HepG2 (cell line): ENCODE data around the gene RAB8A. TPM values are rescaled to one million over a fixed set of nuclear protein-coding genes. Genes with fewer than 3 reads are reported as not detected.

ENCODE experiments used
- ATAC-seq: fragments of 200-7000 bp; cut with Tn5 transposase; 3 replicates; pipeline ENCODE4 v1.9.1; 2020; ENCODE audit warnings: mild to moderate bottlenecking, moderate library complexity
- BruUV-seq: library from RNA; stranded (reverse); fragments of 400-500 nt; replicated peaks from 2 replicates; lab custom pipeline; 2021; lab: Mats Ljungman, UMichigan
- CTCF ChIA-PET: fragments of 300-600 bp; formaldehyde crosslinking; extraction: SDS; loops from one replicate; lab custom pipeline; 2021; ENCODE audit warnings: low total read pairs, inconsistent platforms, low intra/inter-chr PET ratio; lab: Yijun Ruan, JAX
- POLR2A ChIA-PET: fragments of 350-600 bp; sonication (Branson Sonifier 250); formaldehyde crosslinking; loops from one replicate; lab custom pipeline; 2020; ENCODE audit warnings: antibody characterized with exemption, inconsistent platforms; lab: Yijun Ruan, JAX
- DNase-seq: peaks from one replicate; pipeline ENCODE4 v3.0.0-alpha.2; 2015; ENCODE audit warnings: low spot score
- FAIRE-seq: peaks from 3 replicates; lab custom pipeline; 2011; peaks lifted over from hg19 to GRCh38; lab: Jason Lieb, UNC
- H2AFZ ChIP-seq: one replicate; pipeline ENCODE4 v1.6.1; 2011; ENCODE audit warnings: low read length, inconsistent platforms
- H3K27ac ChIP-seq: fragments of 300-600 bp; 3 replicates; pipeline ENCODE4 v1.8.0; 2011; ENCODE audit warnings: mixed run types, mild to moderate bottlenecking, mixed read lengths, low read length, inconsistent platforms; ENCODE audit not compliant: insufficient read depth; ENCODE audit errors: extremely low read length
- H3K27me3 ChIP-seq, 2 experiments: fragments of 200-600 bp in 1 of 2; 2 replicates in 1 of 2; 3 replicates in 1 of 2; pipeline versions ENCODE4 v1.6.0 to v1.8.0; 2011; ENCODE audit warnings: low read length in 2 of 2, mild to moderate bottlenecking in 2 of 2, moderate library complexity in 2 of 2, inconsistent platforms in 1 of 2; ENCODE audit not compliant: insufficient read depth in 2 of 2, control insufficient read depth in 1 of 2
- H3K36me3 ChIP-seq, 2 experiments: fragments of 200-600 bp in 1 of 2; replicated peaks in 1 of 2; 2 replicates in 1 of 2; 3 replicates in 1 of 2; pipeline versions ENCODE4 v1.5.1 to v1.8.0; 2011; ENCODE audit warnings: low read length in 2 of 2, inconsistent platforms in 1 of 2; ENCODE audit not compliant: insufficient read depth in 2 of 2, control insufficient read depth in 1 of 2
- H3K4me1 ChIP-seq: 2 replicates; pipeline ENCODE4 v1.5.1; 2012; ENCODE audit warnings: low read length, inconsistent platforms; ENCODE audit not compliant: insufficient read depth
- H3K4me2 ChIP-seq: 2 replicates; pipeline ENCODE4 v1.6.0; 2011; ENCODE audit warnings: low read depth, low read length, inconsistent platforms
- H3K4me3 ChIP-seq, 3 experiments: fragments of 200-600 bp in 1 of 3; sonication (generic), shearing (Covaris generic) in 1 of 3; replicated peaks in 1 of 3; 2 replicates each; pipeline ENCODE4 v1.5.1; 2011 to 2016; ENCODE audit warnings: low read length in 3 of 3, inconsistent platforms in 2 of 3, low read depth in 2 of 3, mild to moderate bottlenecking in 2 of 3, control low read depth in 1 of 3, mixed read lengths in 1 of 3; ENCODE audit not compliant: insufficient read depth in 1 of 3
- H3K79me2 ChIP-seq: one replicate; pipeline ENCODE4 v1.6.1; 2011; ENCODE audit warnings: low read length, inconsistent platforms; ENCODE audit not compliant: insufficient read depth
- H3K9ac ChIP-seq: 2 replicates; pipeline ENCODE4 v1.6.0; 2011; ENCODE audit warnings: mild to moderate bottlenecking, low read depth, low read length, inconsistent platforms; ENCODE audit not compliant: insufficient read depth
- H3K9me3 ChIP-seq: 2 replicates; pipeline ENCODE4 v1.5.1; 2012; ENCODE audit warnings: mild to moderate bottlenecking, low read length
- H4K20me1 ChIP-seq: 2 replicates; pipeline ENCODE4 v1.6.0; 2011; ENCODE audit warnings: inconsistent platforms, mild to moderate bottlenecking, low read length, moderate library complexity; ENCODE audit not compliant: insufficient read depth
- DNMT3B ChIP-seq: conservative IDR thresholded peaks from 2 replicates; pipeline ENCODE4 v1.6.1; 2016; ENCODE audit warnings: missing biosample characterization, control low read depth
- GPN1 ChIP-seq: sonication (generic); formaldehyde crosslinking; IDR thresholded peaks from 2 replicates; pipeline ENCODE4 v1.5.1; 2020; ENCODE audit warnings: missing genetic modification reagents, borderline replicate concordance
- HDAC1 ChIP-seq: sonication (generic); formaldehyde crosslinking; IDR thresholded peaks from 2 replicates; pipeline ENCODE4 v1.5.1; 2020; ENCODE audit warnings: mild to moderate bottlenecking, missing genetic modification reagents
- HMGXB4 ChIP-seq, 2 experiments: sonication (generic) in 1 of 2; formaldehyde crosslinking in 1 of 2; IDR thresholded peaks; 2 replicates each; pipeline versions ENCODE4 v1.4.0 to v1.6.1; 2018 to 2020; ENCODE audit warnings: missing genetic modification reagents in 2 of 2, borderline replicate concordance in 1 of 2, low read depth in 1 of 2, mild to moderate bottlenecking in 1 of 2, missing biosample characterization in 1 of 2
- SMC3 ChIP-seq: IDR thresholded peaks from 2 replicates; pipeline ENCODE4 v1.6.1; 2011; ENCODE audit warnings: low read length, improper control_type of control experiment
- SOX13 ChIP-seq, 3 experiments: fragments of 450-650 bp in 1 of 3; sonication (generic) in 1 of 3; formaldehyde crosslinking in 1 of 3; IDR thresholded peaks in 2 of 3; conservative IDR thresholded peaks in 1 of 3; 2 replicates each; pipeline versions ENCODE4 v1.5.0 to v1.6.1; 2016 to 2020; ENCODE audit warnings: antibody characterized with exemption in 1 of 3, mild to moderate bottlenecking in 1 of 3, missing compliant biosample characterization in 1 of 3, missing genetic modification reagents in 1 of 3, moderate library complexity in 1 of 3
- ZBTB1 ChIP-seq: sonication (generic); formaldehyde crosslinking; IDR thresholded peaks from 2 replicates; pipeline ENCODE4 v1.4.0; 2020; ENCODE audit warnings: missing genetic modification reagents, borderline replicate concordance
- ZNF451 ChIP-seq: sonication (generic); formaldehyde crosslinking; IDR thresholded peaks from 2 replicates; pipeline ENCODE4 v1.5.0; 2020; ENCODE audit warnings: mild to moderate bottlenecking, missing genetic modification reagents
- ZNF883 ChIP-seq: sonication (generic); formaldehyde crosslinking; IDR thresholded peaks from 2 replicates; pipeline ENCODE4 v1.5.1; 2020; ENCODE audit warnings: mild to moderate bottlenecking, missing genetic modification reagents; ENCODE audit errors: not compliant biosample characterization
- WGBS: methylation state at CpG from one replicate; pipeline ENCODE4 v1.1.6; 2017; ENCODE audit warnings: low lambda C conversion rate; 5-methylcytosine and 5-hydroxymethylcytosine counted together
- in situ Hi-C: cut with HindIII; loops from 2 replicates; pipeline ENCODE4 v1.10.0; 2017; ENCODE audit warnings: low pct_unique_long_range_greater_than_20kb; ENCODE audit not compliant: extremely low pct_ligation_motif_present
- intact Hi-C: fragments of 100-400 bp; cut with micrococcal nuclease; formaldehyde crosslinking; loops from one replicate; pipeline ENCODE4 v1.10.0; 2022; ENCODE audit not compliant: unreplicated experiment
- polyA plus RNA-seq, 8 experiments: library from polyadenylated mRNA; depleted of rRNA in 3 of 8; stranded (reverse) in 7 of 8; unstranded in 1 of 8; fragments of >200 nt; fragmentation: Illumina TruSeq in 4 of 8; extraction: Trizol in 4 of 8; gene quantifications; 2 replicates each; pipeline versions ENCODE4 v1.2.1 to v1.2.3, GENCODE V29; 2011 to 2016; ENCODE audit warnings: low read depth in 4 of 8, missing spikeins in 1 of 8, mixed read lengths in 1 of 8; ENCODE audit not compliant: insufficient read depth in 1 of 8
- total RNA-seq, 5 experiments: library from RNA; depleted of rRNA; stranded (reverse); fragments of >200 nt; fragmentation: Illumina TruSeq; extraction: Trizol; gene quantifications; 2 replicates each; pipeline ENCODE4 v1.2.3, GENCODE V29; 2016; ENCODE audit warnings: low read depth in 1 of 5
- TF ChIP-seq, protein P1 (sequence below): sonication (generic); formaldehyde crosslinking; IDR thresholded peaks from 2 replicates; pipeline ENCODE4 v1.4.0; 2020; ENCODE audit warnings: mild to moderate bottlenecking, missing genetic modification reagents
- TF ChIP-seq, protein P2 (sequence below): sonication (generic); formaldehyde crosslinking; IDR thresholded peaks from 2 replicates; pipeline ENCODE4 v1.5.0; 2020; ENCODE audit warnings: mild to moderate bottlenecking, missing genetic modification reagents

The RAB8A gene
- total and polyA plus RNA-seq, 2 of the 13 experiments (the other 11 are each of a cell fraction or from before 2014, with no cell fraction given): 36.7 to 45.0 TPM

DNA sequence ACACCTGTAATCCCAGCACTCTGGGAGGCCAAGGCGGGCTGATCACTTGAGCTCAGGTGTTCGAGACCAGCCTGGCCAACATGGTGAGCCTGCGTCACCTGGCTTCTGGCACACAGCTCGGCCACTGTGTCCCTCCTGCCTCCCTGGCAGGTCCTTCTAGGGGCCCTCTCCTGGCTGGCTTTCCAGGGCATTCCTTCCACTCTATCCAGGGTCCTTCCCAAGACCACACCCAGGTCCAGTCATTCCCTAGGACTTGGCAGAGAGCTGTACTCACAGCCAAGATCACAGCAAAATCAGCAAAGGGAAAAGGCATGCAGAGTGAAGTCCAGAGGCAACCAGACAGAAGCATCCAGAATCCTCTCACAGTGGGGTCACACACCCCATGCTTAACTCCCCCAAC is 22.1 kb downstream of the RAB8A start:
- Histone ChIP-seq H2AFZ (no peak overlapping the region), H3K4me1 (no peaks in the 10 kb centered on the region), H3K36me3 (peaks cover 23 to 44% of the 10 kb centered on the region in 2 experiments; a peak in 4 of 5 replicates), H3K9ac (no peak overlapping the region), H3K27ac (no peak overlapping the region), H3K79me2 (no peaks in the 10 kb centered on the region), H4K20me1 (no peaks in the 10 kb centered on the region), H3K27me3 (no peaks in the 10 kb centered on the region), H3K4me2 (no peak overlapping the region), H3K9me3 (no peaks in the 10 kb centered on the region), H3K4me3 (no peak overlapping the region)
- intact Hi-C loops: no loop called here
- POLR2A ChIA-PET: interaction anchor here (0.9 kb wide), 1 partner anchor 11 kb away, joined by 5 read pairs; the partner anchor contains the start of gene HSH2D
- TF ChIP-seq SOX13 (IDR thresholded peaks at IDR 0.05) (no peak), SOX13 (CRISPR knock-in tag; conservative IDR thresholded peaks at IDR 0.05 in 1 of 2, IDR thresholded peaks at IDR 0.05 in 1 of 2) (no peak), HDAC1 (no peak), HMGXB4 (CRISPR knock-in tag; IDR thresholded peaks at IDR 0.05; ENCODE audit: borderline replicate concordance in 1 of 2, low read depth in 1 of 2) (no peak), SMC3 (no peak), DNMT3B (no peak), ZNF451 (CRISPR knock-in tag) (no peak), ZNF883 (CRISPR knock-in tag) (no peak), GPN1 (CRISPR knock-in tag) (no peak), ZBTB1 (no peak)
- TF ChIP-seq, protein P1, sequence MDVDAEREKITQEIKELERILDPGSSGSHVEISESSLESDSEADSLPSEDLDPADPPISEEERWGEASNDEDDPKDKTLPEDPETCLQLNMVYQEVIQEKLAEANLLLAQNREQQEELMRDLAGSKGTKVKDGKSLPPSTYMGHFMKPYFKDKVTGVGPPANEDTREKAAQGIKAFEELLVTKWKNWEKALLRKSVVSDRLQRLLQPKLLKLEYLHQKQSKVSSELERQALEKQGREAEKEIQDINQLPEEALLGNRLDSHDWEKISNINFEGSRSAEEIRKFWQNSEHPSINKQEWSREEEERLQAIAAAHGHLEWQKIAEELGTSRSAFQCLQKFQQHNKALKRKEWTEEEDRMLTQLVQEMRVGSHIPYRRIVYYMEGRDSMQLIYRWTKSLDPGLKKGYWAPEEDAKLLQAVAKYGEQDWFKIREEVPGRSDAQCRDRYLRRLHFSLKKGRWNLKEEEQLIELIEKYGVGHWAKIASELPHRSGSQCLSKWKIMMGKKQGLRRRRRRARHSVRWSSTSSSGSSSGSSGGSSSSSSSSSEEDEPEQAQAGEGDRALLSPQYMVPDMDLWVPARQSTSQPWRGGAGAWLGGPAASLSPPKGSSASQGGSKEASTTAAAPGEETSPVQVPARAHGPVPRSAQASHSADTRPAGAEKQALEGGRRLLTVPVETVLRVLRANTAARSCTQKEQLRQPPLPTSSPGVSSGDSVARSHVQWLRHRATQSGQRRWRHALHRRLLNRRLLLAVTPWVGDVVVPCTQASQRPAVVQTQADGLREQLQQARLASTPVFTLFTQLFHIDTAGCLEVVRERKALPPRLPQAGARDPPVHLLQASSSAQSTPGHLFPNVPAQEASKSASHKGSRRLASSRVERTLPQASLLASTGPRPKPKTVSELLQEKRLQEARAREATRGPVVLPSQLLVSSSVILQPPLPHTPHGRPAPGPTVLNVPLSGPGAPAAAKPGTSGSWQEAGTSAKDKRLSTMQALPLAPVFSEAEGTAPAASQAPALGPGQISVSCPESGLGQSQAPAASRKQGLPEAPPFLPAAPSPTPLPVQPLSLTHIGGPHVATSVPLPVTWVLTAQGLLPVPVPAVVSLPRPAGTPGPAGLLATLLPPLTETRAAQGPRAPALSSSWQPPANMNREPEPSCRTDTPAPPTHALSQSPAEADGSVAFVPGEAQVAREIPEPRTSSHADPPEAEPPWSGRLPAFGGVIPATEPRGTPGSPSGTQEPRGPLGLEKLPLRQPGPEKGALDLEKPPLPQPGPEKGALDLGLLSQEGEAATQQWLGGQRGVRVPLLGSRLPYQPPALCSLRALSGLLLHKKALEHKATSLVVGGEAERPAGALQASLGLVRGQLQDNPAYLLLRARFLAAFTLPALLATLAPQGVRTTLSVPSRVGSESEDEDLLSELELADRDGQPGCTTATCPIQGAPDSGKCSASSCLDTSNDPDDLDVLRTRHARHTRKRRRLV: no peak
- TF ChIP-seq, protein P2, sequence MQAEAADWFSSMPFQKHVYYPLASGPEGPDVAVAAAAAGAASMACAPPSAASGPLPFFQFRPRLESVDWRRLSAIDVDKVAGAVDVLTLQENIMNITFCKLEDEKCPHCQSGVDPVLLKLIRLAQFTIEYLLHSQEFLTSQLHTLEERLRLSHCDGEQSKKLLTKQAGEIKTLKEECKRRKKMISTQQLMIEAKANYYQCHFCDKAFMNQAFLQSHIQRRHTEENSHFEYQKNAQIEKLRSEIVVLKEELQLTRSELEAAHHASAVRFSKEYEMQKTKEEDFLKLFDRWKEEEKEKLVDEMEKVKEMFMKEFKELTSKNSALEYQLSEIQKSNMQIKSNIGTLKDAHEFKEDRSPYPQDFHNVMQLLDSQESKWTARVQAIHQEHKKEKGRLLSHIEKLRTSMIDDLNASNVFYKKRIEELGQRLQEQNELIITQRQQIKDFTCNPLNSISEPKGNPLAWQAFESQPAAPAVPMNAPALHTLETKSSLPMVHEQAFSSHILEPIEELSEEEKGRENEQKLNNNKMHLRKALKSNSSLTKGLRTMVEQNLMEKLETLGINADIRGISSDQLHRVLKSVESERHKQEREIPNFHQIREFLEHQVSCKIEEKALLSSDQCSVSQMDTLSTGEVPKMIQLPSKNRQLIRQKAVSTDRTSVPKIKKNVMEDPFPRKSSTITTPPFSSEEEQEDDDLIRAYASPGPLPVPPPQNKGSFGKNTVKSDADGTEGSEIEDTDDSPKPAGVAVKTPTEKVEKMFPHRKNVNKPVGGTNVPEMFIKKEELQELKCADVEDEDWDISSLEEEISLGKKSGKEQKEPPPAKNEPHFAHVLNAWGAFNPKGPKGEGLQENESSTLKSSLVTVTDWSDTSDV (CRISPR knock-in tag): no peak
- DNase-seq (no peak), ATAC-seq (no peak), FAIRE-seq (no peak)
- in situ Hi-C loops: no loop called here
- BruUV-seq: no TSS peak
- 91% methylated on average over 3 of the region's 4 CpGs for WGBS
- CTCF ChIA-PET: no interaction called here
